Measurements from ENCODE around the gene ABITRAM.

- no peak for TF ChIP-seq CTCF (IDR thresholded peaks at IDR 0.05)
- TF ChIP-seq POLR2A (IDR thresholded peaks at IDR 0.05) = no peak
Observed at GRCh38 chr9:108937561-108938305, 3.5 kb downstream of the ABITRAM start.
